Amygdala (tissue), 56 donors: ENCODE data around the gene CYB561D2.

Experiments used
- DNase-seq, 56 donors: peaks; one replicate each; lab custom pipeline; 2025; lab: John Stamatoyannopoulos, UW

The CYB561D2 gene

DNA sequence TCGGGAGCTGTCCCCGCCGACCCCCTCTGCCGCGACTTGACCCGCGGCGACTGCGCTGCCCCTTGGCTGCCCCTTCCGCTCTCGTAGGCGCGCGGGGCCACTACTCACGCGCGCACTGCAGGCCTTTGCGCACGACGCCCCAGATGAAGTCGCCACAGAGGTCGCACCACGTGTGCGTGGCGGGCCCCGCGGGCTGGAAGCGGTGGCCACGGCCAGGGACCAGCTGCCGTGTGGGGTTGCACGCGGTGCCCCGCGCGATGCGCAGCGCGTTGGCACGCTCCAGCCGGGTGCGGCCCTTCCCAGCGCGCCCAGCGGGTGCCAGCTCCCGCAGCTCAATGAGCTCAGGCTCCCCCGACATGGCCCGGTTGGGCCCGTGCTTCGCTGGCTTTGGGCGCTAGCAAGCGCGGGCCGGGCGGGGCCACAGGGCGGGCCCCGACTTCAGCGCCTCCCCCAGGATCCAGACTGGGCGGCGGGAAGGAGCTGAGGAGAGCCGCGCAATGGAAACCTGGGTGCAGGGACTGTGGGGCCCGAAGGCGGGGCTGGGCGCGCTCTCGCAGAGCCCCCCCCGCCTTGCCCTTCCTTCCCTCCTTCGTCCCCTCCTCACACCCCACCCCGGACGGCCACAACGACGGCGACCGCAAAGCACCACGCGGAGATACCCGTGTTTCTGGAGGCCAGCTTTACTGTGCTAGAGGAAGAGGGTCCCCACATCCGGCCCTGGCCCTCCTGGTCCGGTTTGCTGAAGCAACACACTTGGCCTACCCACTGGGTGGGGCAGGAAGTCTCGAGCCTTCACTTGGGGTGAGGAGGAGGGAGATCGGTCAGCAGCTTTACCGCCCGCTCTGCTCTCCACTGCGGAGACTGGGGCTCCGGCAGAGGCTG, 10.0 kb upstream of the CYB561D2 start, which contains the start of gene RASSF1:
Gene RASSF1, minus strand, starts transcription at position 389 of the 882 bp plus-strand sequence. Its CDS starts 31 bp downstream, at position 358.
- DNase-seq, result peak in 4 of 56 donors; percentile 21 to 33 (median 26)

DNA sequence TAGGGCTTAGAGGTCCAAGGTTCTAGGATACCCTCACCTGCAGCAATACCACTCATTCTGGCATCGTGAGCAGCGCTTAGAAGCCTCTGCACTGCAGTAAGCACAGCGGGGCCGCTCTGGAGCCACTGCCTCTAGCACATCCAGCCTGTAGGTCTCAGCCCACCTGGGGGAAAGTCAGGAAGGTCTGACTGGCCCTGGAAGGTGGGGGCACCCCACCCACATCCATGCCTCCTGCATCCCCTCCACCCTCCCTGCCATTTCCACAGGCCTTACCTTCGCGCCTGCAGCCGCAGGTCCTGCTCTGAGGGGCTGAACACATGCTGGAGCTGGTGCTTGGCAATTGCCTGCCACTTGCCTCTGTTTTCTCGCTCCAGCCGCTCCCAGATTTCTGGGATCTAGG, 9.1 kb upstream of the CYB561D2 start:
- no peak for DNase-seq

DNA sequence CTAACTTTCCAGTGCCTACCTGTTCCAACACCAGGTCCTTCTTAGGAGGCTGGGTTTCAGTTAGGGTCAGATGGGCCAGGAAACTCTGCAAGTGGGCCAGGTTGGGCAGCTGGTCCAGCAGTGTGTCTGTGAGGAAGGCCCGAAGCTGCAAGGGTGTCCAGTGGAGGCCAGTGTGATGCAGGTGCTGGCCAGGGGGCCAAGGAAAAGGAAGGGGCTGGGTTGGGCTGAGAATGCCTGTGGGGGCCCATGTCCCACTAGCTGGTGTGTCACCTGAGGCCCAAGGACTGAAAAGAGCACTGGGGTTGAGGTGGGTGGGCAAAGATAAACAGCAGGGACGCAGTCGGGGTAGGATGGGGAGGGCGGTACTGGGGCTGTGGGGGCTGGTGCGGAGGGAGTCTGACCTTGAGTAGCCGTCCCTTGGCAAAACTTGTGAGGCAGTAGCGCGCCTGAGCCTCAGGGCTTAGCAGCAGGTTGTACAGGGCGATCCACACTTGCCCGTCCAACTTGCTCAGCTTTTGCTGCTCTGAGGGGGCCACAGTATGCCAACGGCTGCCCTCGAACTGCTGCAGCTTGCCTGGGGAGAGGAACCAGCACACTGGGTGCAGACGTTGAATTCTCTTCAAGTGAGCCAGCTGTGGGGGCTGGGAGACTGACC, 8.5 kb upstream of the CYB561D2 start:
- no peak for DNase-seq

DNA sequence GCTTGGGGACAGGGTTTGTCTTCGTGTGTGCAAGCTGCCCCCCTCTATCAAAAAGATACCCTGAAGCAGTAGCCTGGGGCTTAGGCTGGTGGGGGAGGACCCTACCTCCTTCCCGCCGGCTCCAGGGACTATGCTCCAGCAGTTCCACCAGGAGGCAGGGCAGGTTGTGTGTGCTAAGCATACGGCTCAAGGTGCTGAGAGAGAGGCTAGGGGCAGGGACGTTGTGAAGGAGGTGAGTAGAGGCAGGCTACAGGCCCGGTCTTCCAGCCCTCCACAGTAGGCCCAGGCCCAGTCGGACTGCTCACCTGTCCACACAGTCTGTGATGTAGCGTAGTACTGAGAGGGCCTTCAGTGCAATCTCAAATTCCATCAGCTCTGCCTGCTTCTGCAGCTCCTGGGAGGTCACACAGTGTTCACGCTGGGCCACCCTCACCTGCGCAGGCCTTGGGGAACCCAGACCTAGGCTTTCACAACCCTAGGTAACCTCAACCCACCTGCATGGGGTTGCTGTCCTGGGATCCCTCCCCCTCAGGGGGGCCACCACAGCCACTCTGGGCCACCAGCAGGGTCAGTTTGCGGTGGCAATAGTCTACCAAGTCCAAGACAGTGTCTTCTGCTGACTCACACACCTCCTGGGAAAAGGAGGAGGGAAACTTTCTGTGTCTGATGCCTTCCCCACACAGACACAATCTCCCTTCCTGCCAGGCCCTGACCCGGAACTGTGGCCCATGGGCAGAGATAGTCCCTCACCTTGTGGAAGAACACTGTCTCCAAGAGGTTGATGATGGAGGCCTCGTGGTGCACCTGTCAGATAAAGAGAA, 7.6 kb upstream of the CYB561D2 start:
- no peak for DNase-seq

DNA sequence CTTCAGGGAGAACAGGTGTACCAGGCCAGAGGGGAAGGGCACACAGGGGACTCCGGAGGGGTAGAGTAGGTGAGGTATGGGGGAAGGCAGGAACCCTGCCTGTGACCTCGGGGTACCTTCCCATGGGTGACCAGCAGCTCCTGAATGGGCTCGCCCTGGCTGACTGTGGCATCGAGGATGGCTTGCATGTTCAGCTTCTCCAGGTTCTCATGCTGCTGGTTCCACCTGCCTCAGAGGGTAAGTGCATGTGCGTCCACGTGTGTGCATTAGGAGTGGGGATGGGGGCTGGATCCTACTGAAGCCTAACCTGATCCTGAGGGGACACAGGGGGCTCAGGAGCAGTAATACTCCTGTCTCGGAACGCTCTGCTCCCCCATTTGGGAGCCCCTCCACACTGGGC, 5.7 kb upstream of the CYB561D2 start:
- DNase-seq, result no peak

DNA sequence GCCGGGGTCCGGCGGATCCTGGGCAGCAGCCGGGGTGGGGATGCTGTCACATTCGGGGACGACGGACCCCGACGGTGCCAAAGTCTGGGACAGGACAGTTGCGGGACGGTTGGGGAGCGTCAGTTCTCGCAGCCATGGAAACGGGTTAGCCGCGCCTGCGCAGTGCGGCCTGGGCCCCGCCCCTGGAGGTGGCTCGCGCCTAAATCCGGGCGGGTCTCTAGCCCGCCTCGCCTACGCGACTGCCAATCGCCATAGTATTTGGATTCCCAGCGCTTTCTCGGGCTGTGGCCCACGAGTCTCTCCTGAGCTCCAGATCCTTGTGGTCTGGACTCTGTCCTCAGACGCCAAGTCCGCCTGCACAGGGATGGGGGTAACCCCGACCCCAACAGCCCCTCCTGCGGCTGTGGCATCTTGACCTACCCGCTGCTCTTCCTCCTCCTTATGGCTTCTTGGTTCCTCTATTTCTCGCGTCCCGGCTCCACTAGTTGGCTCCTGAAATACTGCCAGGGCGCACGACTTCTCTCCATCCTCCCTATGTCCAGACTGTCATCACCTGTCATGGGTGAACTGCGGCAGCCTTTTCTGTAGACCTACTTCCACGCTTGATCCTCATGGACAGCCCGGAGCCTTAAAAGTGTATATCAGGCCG, 5.0 kb upstream of the CYB561D2 start, which contains the start of gene ZMYND10:
Gene ZMYND10, minus strand, starts transcription at position 147 of the 649 bp plus-strand sequence. CDS start 153 bp downstream, outside the sequence.
- DNase-seq, result peak in 27 of 56 donors; percentile 3 to 59 (median 22)

DNA sequence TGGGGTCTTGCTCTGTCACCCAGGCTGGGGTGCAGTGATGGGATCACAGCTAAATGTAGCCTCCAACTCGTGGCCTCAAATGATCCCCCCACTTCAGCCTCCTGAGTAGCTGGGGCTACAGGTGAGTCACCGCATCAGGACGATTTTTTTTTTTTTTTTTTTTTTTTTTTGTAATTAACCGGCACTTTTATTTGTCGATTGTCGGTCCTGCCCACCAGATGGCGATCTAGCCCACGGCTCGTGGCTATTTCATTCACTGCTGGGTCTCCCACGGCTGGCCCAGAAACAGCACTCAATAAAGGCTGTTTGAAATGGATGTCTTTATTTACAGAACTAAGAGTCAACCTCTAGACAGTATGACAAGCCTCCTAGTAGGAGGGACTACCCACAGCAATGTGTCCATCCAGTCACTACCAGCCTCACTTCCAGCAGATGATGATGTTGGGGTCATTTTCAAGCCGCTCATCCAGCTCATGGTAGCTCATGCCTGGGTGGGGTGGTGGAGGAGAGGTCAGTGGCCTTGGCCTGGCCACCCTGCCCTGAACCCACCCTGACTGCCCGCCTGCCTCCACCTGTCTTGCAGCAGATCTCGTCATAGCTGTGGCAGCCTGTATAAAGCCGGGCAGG, 3.4 kb upstream of the CYB561D2 start:
- DNase-seq, result peak in 41 of 56 donors; percentile 8 to 79 (median 38)

DNA sequence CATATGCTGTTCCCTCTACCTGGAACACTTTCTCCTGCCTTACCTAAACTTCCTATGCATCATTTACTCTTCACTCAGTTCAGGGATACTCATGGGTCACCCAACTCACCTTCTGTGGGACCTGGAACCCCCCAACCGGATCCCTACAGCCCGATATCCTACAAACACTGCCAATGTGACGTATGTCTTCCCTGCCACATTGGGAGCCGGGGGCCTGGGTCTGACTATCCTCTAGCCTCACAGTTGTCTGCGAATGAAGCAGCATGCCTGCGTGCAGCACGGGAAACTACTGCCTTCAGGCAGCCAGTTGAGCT, 492 bp upstream of the CYB561D2 start:
- no peak for DNase-seq

DNA sequence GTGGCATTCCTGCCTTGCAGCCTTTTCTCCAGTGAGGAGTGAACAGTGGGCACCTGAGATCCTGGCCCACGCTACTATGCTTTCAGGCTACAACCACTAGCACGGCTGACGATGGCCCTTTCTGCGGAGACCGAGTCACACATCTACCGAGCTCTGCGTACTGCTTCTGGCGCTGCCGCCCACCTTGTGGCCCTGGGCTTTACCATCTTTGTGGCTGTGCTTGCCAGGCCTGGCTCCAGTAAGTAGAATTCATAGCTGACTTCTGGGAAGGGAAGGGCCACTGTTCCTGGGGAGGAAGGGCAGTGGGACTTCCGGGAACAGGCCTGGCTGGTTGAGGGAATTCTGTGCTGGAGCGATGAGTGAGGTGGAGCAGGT, 648 bp downstream of the CYB561D2 start:
- DNase-seq, result peak in 1 of 56 donors; percentile 42

DNA sequence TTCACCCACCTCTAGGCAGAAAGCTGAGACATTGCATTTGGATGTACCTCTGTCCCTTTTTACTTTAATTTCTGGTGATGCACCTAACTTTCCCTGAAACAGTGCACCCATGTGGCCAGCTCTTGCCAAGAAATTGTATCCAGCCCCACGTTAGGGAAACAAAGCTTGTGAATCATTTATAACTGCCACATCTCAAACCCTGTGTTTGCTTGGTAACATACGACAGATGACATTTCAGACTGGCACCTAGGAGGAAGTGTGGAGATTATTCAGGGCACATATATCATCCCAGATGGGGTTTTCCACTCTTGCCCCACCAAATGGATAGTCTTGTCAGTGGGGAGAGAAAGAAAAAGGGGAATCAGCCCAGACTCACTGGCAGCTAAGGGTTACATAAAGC, 2.1 kb downstream of the CYB561D2 start:
- DNase-seq, result no peak

DNA sequence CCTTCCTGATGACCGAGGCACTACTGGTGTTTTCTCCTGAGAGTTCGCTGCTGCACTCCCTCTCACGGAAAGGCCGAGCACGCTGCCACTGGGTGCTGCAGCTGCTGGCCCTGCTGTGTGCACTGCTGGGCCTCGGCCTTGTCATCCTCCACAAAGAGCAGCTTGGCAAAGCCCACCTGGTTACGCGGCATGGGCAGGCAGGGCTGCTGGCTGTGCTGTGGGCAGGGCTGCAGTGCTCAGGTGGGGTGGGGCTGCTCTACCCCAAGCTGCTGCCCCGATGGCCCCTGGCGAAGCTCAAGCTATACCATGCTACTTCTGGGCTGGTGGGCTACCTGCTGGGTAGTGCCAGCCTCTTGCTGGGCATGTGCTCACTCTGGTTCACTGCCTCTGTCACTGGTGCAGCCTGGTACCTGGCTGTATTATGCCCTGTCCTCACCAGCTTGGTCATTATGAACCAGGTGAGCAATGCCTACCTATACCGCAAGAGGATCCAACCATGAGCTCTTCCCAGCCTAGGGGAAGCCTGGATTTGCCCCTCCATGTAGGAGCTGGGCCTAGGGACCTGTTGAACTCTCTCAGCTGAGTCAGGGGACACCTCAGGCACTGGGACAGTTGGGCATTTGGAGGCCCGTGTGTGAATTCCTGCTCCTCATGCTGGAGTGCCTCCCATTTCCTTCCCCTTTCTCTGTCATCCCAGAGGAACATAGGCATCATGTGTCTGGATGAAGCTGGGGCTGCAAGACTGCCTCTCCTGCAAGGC, 2.8 kb downstream of the CYB561D2 start:
- DNase-seq, result no peak

DNA sequence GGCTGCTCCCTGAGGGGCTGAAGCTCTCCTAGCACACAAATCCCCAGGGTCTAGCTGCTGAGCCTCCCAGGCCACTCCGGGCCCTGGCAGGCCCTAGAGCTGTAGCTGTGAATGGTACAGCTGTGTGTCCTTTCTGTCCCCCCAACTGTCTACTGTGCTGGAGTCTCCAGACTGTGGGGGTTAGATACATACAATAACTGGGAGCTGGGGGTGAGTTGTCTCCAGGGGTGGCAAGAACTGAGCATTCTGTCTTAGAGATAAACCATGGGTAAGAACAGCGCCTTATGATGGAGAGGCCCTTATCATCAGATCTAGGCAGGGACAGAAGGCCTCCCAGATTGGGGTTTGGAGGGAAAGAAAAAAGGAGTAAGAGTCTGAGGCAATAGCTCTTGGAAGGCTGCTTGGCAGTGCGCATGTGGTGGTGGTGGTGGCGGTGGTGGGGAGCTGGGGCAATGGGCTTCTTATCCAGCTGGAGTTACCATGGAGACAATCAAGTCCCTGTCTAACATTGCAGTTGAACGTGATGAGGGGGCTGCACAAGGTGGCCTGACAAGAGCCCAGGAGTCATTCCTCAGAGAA, 3.6 kb downstream of the CYB561D2 start:
- no peak for DNase-seq

DNA sequence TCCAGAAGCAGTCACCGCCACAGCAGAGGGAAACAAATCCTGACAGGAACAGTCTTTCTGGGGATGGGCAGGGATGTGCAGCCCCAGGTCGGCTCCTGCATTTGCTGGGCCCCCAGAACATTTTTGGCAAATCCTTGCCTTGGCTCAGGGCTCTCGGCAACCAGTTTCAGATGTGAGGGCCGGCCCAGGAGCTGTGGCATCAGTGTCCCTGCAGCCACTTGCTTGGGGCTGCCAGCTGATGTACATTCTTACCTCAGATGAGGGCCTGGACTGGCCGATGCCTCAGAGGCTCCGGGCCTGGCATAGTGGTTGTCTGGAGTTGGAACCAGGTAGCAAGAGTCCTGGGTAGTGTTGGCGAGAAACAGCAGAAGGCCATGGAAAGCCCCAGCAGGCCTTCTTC, 4.2 kb downstream of the CYB561D2 start:
- DNase-seq, result no peak

DNA sequence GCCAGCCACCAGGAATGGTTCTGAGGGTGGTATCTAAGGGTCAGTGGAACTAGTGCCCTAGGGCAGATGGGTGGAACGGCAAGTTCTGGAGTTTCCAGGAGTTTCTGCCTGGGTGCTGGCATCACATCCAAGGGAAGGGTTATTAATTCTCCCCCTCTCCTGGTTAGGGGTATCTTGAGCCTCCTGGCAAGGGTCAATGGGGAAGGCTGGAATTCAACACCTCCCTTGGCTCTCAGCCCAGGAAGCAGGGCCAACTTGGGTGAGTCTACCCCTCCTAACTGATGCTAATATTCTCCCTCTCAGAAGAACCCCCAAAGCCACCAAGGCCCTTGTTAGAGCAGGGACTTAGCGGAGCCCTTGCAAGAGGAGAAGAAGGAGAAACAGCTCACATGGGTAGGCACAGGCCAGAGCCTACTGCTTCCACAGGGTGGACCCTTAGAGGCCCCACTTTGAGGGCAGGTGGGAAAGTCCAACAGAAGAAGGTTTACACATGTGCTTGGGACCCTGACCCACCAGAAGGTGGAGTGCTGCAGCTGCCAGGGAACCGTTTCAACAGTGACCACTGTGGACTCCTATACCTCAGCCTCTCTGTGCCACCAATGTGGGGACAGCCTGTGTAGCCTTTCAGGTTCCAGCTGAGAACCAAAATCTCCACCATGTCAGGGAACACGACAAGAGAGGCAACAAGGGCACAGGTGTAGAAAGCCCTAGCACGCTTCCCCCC, 5.3 kb downstream of the CYB561D2 start:
- DNase-seq, result no peak

DNA sequence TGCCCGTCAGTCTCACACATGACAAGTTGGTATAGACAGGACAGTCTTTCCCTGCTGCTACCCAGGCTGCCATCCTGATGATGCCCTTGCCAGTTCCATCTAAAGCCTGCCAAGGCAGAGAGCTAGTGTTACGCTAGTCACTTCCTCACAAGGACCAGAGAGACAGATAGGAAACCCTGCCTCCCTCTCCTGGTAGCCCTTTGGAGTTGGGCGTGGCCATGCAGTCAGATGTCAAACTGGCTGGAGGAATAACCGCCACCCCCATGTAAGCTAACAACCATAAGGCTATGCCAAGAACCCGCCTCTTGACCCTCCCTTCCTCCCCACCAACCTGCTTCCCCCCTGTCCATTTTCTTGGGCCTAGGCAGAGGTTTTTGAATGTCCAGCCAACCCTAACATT, 5.9 kb downstream of the CYB561D2 start:
- no peak for DNase-seq

DNA sequence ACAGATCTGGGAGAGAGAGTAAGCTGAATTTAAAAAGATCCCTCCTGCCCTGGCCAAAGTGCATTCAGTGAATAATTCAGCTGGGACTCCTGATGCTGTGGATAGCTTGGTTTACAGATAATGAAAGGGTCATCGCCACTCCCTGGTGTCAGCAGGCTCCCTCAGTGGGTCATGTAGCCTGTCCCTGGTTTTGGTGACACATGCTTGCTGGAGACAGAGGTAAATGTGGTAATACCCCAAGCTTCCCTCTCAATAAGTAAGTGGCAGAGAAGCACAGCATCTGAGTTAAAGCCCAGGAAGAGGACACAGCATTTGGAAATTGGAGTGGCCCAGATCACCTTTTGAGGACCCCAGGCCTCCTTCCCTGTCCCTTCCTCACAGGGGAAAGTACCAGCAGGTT, 6.8 kb downstream of the CYB561D2 start:
- DNase-seq, result no peak

DNA sequence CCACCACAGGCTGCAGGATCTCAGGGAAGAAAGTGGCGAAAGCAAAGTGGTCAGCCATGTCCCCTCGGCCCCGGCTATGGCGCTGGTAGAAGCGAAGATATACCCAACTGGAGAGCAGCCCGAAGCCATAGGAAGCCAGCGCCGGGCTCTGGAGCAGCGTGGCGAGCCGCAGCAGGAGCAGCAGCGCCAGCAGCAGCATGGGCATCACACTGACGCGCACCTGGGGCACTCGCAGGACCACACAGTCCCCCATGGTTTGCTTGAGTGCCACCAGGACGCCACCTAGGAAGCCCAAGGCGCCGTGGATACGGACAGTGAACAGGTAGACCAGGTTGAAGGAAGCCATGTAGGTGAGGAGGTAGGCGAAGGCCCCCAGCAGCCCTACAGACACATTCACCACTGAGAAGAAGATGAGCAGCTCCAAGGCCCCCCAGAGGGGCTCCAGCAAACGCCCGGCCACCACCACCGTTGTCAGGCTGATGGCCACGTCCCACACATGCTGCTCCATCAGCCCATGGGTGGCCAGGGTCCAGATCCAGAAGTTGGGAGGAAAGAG, 7.8 kb downstream of the CYB561D2 start:
- DNase-seq, result no peak
